22Rv1 (cell line): Measurements from ENCODE around the gene PATE2.

ENCODE experiments used
- CTCF ChIP-seq: fragments of 450-650 bp; IDR thresholded peaks from 2 replicates; pipeline ENCODE4 v1.5.1; 2017; ENCODE audit warnings: mild to moderate bottlenecking
- ZFX ChIP-seq: fragments of 450-650 bp; IDR thresholded peaks from 2 replicates; pipeline ENCODE4 v1.6.1; 2017; ENCODE audit warnings: antibody characterized with exemption, borderline replicate concordance

DNA sequence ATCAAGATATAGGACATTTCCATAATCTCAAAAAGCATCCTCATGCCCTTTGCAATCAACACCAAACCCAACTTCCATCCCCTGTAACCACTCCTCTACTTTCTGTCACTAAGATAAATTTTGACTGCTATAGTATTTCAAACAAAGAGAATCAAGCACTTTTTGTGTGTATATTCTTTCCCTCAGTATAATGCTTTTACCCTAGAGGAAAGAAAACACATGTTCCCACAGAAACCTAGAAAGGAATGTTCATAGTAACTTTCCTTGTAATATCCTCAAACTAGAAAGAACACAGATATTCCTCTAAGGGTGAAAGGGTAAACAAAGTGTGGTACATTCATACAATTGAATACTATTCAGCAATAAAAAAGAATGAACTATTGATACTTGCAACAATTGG lies 38.0 kb downstream of the PATE2 start:
- TF ChIP-seq CTCF (no peak), ZFX (no peak)
